HG03045 (cell line): ENCODE results near the gene ANXA11.

Experiments used
- ATAC-seq: cut with Tn5 transposase; IDR thresholded peaks from one replicate; pipeline ENCODE4 v1.9.1; 2021; ENCODE audit warnings: mild to moderate bottlenecking, moderate library complexity; ENCODE audit not compliant: unreplicated experiment

ANXA11 gene

GRCh38 chr10:80191589-80192270, 13.6 kb downstream of the ANXA11 start:
- no peak for ATAC-seq

- ATAC-seq = no peak
These were observed 16.6 kb downstream of the ANXA11 start for GRCh38 chr10:80188713-80189112.

- peak; percentile 80 for ATAC-seq
These were observed 17.6 kb downstream of the ANXA11 start for GRCh38 chr10:80187465-80188409.

GRCh38 chr10:80187060-80187459, 18.3 kb downstream of the ANXA11 start:
- no peak for ATAC-seq

GRCh38 chr10:80186364-80187012, 18.8 kb downstream of the ANXA11 start:
- ATAC-seq = no peak

GRCh38 chr10:80185578-80186299, 19.6 kb downstream of the ANXA11 start:
- ATAC-seq = no peak

- no peak for ATAC-seq
These were observed 21.0 kb downstream of the ANXA11 start for GRCh38 chr10:80184291-80184690.

GRCh38 chr10:80183436-80183835, 21.9 kb downstream of the ANXA11 start:
- no peak for ATAC-seq

GRCh38 chr10:80182986-80183385, 22.4 kb downstream of the ANXA11 start:
- ATAC-seq = no peak

GRCh38 chr10:80177781-80178636, 27.3 kb downstream of the ANXA11 start:
- ATAC-seq = no peak

GRCh38 chr10:80176526-80176925, 28.8 kb downstream of the ANXA11 start:
- no peak for ATAC-seq

- no peak for ATAC-seq
These were observed 30.5 kb downstream of the ANXA11 start for GRCh38 chr10:80174641-80175395.

- ATAC-seq = no peak
These were observed 31.9 kb downstream of the ANXA11 start for GRCh38 chr10:80173466-80173865.

- ATAC-seq = no peak
These were observed 32.4 kb downstream of the ANXA11 start for GRCh38 chr10:80172896-80173295.

- no peak for ATAC-seq
These were observed 34.1 kb downstream of the ANXA11 start for GRCh38 chr10:80171248-80171660.

- ATAC-seq = no peak
These were observed 34.7 kb downstream of the ANXA11 start for GRCh38 chr10:80170641-80171040.

GRCh38 chr10:80170026-80170425, 35.3 kb downstream of the ANXA11 start:
- no peak for ATAC-seq

- ATAC-seq = no peak
These were observed 36.5 kb downstream of the ANXA11 start for GRCh38 chr10:80168679-80169380.

- no peak for ATAC-seq
These were observed 37.2 kb downstream of the ANXA11 start for GRCh38 chr10:80168162-80168511.
